HG03060 (cell line): Measurements from ENCODE around the gene CCDC92.

Source experiments
- ATAC-seq: cut with Tn5 transposase; IDR thresholded peaks from one replicate; pipeline ENCODE4 v1.9.1; 2021; ENCODE audit warnings: low read depth, moderate number of reproducible peaks; ENCODE audit not compliant: unreplicated experiment

The CCDC92 gene

DNA sequence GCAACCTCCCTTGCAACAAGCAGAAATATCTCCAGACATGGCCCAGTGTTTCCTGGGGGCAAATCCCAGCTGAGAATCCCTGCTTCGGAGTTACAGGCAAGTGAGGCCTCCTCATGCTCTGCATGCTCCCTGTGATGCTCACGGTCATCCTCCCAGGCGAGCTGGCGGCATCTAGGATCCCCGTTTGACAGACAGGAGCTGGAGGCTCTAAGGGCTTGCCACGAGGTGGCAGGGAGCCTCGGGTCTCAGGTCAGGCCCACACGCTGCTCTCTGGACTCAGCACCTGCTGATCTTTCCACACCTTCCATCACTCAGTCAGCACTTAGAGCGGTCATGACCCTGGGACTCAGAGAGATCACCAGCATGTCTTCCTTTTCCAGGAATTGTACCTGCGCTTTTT, 79.8 kb downstream of the CCDC92 start:
- ATAC-seq, result no peak

DNA sequence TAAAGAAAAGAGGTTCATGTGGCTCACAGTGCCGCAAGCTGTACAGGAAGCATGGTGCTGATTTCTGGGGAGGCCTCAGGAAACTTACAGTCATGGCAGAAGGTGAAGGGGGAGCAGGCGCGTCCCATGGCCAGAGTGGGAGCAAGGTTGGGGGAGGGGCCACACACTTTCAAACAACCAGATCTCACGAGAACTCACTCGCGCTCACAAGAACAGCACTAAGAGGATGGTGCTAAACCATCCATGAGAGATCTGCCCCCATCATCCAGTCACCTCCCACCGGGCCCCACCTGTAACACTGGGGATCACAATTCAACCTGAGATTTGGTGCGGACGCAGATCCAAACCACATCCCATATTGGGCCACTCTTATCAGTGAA, 80.5 kb downstream of the CCDC92 start:
- no peak for ATAC-seq

DNA sequence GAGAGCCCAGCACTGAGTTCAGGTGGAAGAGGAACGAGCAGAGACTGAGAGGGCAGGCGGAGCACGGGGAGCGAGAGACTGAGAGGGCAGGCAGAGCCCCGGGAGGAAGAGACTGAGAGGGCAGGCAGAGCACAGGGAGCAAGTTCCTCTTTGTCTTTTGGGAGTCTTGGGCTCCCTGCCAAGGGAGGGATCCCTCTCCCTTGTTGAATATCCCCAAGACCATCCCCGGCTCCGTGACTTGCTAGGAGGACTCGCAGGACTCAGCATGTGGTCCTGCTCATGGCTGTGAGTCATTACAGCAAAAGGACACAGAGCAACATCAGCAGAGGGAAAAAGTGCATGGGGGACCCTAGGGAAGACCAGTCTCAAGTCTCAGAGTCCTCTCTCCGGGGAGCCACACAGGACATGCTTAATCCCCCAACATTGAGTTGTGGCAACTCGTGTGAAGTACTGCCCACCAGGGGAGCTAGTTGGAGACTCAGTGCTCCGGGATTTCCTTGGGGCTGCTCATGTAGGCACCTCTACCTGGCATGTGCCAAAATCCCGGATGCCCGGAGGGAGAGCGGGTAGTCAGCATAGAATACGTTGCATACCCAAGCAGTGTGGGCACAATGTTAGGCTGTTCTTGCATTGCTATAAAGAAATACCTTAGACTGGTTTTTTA, 81.0 kb downstream of the CCDC92 start:
- ATAC-seq, result no peak

DNA sequence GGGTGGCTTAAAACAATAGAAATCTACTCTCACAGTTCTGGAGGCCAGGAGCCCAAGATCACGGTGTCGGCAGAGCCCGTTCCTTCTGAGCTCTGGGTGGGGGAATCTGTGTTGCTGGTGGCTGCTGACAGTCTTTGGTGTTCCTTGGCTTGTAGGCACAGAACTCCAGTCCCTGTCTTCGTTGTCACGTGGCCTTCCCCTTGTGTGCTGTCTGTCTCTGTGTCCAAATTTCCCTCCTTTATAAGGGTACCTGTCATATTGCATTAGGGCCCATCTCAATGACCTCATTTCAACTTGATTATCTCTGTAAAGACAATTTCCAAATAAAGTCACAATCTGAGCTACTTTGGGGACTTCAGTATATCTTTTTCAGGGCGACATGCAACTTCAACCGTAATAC, 81.6 kb downstream of the CCDC92 start:
- ATAC-seq, result no peak

DNA sequence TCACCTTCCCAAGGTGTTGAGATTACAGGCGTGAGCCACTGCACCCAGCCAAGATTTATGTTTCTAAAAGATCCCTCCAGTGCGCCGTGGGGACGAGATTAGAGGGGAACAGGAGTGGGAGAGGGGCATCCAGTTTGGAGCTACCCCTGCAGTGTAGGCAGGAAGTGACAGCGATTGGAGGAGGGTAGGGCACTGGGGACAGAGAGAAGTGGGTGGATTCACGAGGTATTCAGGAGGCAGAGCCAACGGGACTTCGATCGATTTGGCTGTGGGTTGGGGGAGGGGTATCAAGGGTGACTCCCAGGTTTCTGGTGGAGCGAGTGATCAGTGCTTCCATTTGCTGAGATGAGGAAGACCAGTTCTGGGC, 82.1 kb downstream of the CCDC92 start:
- no peak for ATAC-seq

DNA sequence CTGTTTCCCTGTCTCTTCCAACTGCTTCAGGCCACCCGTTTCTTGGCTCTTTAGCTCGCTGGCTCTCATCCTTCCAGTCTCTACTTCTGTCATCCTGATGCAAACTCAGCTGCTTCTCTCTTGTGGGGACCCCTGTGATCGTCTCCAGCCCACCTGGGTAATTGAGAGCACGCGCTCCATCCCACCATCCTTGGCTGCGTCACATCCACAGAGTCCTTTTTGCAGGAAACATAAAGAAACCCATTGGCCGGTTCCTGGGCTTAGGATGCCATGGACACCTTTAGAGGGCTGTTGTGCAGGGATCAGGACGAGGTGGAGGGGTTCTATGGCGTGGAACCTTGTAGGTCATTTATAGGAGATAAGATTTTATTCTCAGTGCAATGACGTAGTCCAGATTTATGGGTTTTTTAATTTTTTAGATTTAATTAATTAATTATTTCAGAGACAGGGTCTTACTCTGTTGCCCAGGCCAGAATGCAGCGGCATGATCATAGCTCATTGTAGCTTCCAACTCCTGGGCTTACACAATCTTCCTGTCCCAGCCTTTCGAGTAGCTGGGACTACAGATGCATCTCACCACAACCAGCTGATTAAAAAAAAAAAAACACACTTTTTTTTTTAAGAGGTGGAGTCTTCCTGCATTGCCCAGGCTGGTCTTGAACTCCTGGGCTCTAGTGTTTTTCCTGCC, 82.6 kb downstream of the CCDC92 start:
- ATAC-seq, result no peak

DNA sequence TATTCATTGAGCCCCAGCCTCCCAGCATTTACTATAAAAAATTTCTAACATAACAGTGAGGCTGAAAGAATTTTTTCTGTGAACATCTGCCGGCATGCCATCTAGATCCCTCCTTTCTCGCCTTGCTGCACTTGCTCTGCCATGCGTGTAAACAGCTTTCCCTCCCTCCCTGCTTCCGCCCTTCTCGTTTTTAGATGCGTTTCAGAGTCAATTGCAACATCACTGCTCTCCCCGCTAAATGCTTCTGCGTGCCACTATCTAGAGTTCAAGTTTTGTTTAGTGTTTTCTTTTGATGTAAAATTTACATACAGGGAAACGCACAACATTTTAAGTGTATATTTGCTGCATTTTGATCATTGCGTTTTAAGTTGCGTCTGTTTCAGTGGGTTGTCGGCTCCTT, 83.6 kb downstream of the CCDC92 start:
- ATAC-seq, result no peak

DNA sequence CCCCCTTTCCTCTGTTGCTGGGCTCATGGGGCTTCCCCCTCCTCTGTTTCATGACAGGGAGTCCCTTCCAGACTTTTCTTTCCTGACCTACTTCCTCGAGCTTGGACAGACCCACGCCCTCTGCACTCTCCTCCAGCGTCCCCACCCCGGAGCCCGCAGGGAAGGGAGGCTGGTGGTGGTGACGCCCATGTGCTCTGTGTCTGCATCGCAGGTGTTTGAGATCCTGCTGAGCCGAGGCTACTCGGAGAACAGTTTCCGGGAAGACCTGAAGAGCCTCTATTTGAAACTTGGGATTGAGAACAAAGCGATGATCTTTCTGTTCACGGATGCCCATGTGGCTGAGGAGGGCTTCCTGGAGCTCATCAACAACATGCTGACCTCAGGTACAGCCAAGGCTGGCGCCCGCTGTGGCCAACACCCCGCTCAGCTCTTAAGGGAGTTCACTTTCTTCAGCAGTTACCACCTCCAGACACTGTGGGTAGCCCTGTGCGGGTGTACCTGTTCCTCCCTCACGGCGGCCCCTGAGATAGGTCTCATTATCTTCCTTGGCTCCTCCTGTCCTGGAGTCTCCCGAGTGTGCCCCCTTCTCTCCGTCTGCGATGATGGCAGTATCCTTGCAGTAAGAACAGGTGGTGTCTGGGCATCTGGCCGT, 85.6 kb downstream of the CCDC92 start:
- ATAC-seq, result no peak

DNA sequence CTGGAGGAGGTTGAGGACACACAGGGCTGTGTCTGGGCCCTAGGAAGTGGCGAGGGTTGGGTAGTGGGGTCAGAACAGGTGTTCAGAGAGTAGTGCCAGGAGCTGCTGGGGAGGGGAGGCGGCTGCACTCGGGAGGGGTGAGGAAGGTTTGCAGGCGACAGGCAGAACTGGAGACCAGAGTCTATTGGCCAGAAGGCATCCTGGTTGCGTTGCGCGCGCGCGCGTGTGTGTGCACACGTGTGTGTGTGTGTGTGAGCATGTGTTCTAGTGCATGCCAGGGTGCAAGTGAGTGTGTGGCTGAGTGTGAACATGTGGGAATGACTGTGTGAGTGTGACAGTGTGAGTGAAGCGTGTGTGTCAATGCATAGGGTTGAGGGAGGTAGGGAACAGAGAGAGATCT, 86.4 kb downstream of the CCDC92 start:
- ATAC-seq, result no peak
